BE2C (cell line): Measurements from ENCODE around the gene DHX57.

Experiments used
- DNase-seq: peaks from one replicate; pipeline ENCODE4 v3.0.0-alpha.2; 2020
- H3K27me3 ChIP-seq: fragments of 250-450 bp; sonication (Bioruptor Pico); 2 replicates; pipeline ENCODE4 v1.5.1; 2020; ENCODE audit warnings: mild to moderate bottlenecking
- H3K36me3 ChIP-seq: fragments of 250-450 bp; sonication (Bioruptor Pico); 2 replicates; pipeline ENCODE4 v1.5.1; 2020; ENCODE audit warnings: mild to moderate bottlenecking
- H3K4me1 ChIP-seq: fragments of 250-450 bp; sonication (Bioruptor Pico); 2 replicates; pipeline ENCODE4 v1.5.1; 2020
- H3K4me3 ChIP-seq: 2 replicates; pipeline ENCODE4 v1.5.1; 2011; ENCODE audit warnings: low read depth, low read length
- H3K9me3 ChIP-seq: fragments of 250-450 bp; sonication (Bioruptor Pico); 2 replicates; pipeline ENCODE4 v1.5.1; 2020
- CTCF ChIP-seq: IDR thresholded peaks from 2 replicates; pipeline ENCODE4 v1.5.1; 2012; ENCODE audit warnings: mild to moderate bottlenecking, low read depth, low read length

The DHX57 gene

DNA sequence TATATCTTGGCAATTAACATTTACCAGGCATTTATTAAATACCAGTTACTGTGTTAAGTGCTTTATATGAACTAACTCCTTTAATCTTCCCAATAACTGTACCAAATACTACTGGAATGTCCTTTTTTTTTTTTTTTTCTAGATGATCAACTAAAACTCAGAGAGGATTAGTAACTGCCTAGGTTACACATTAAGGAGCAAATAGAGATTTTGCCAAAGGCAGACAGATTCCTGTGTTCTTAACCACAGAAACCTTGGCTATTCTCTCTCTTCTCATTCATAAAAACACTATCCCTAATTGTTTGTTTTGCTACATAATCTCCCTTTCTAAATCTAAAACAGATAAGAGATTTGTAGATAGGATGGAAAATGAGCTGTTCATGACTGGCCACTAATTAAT is 13.3 kb downstream of the DHX57 start:
- no peak for TF ChIP-seq CTCF
- Histone ChIP-seq H3K36me3 (peaks cover 40% of the 10 kb centered on the region), H3K27me3 (no peaks in the 10 kb centered on the region)

GRCh38 chr2:38856165-38856564 is 19.6 kb downstream of the DHX57 start:
- H3K9me3 ChIP-seq = no peaks in the 10 kb centered on the region
- peaks cover 54% of the 10 kb centered on the region for H3K36me3 ChIP-seq
- H3K4me3 ChIP-seq = no peak overlapping the region
- TF ChIP-seq CTCF = no peak
- H3K4me1 ChIP-seq = no peaks in the 10 kb centered on the region
- no peaks in the 10 kb centered on the region for H3K27me3 ChIP-seq
- DNase-seq = no peak

More for the DNA sequence above, 13.3 kb downstream of the DHX57 start:
- no peaks in the 10 kb centered on the region for H3K9me3 ChIP-seq
- DNase-seq = no peak
- no peak overlapping the region for H3K4me3 ChIP-seq
- H3K4me1 ChIP-seq = no peaks in the 10 kb centered on the region

DNA sequence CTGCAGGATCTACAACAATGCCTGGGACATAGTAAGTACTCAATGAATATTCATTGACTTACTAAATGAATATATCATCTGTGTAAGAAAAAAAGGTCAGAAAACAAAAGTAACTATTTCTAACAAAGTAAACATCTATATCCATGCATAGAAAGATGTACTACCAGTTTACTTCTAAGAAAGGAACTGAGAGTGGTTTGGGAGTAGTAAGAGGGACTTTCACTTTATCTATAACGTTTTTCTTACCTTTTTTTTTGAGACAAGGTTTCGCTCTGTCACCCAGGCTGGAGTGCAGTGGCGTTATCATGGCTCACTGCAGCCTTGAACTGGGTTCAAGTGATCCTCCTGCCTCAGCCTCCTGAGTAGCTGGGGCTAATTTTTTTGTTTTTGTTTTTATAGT is 25.7 kb downstream of the DHX57 start:
- no peak for TF ChIP-seq CTCF
- Histone ChIP-seq H3K9me3 (no peaks in the 10 kb centered on the region), H3K4me3 (no peak overlapping the region), H3K27me3 (no peaks in the 10 kb centered on the region), H3K36me3 (peaks cover 21% of the 10 kb centered on the region), H3K4me1 (no peaks in the 10 kb centered on the region)
- DNase-seq = no peak

DNA sequence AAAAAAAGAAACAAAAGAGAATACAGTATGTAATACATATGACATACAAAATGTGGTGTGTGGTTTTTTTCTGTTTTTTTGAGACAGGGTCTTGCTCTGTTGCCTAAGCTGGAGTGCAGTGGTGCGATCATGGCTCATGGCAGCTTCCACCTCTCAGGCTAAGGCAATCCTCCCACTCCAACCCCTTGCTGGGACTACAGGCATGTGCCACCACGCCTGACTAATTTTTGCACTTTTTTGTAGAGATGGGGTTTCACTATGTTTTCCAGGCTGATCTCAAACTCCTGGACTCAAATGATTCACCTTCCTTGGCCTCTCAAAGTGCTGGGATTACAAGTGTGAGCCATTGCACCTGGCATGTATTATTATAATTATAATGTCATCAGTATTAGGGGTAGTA is 38.9 kb downstream of the DHX57 start:
- Histone ChIP-seq H3K27me3 (no peaks in the 10 kb centered on the region), H3K4me1 (no peaks in the 10 kb centered on the region; the same call in 1 of the 2 replicates), H3K36me3 (peaks cover 24% of the 10 kb centered on the region), H3K9me3 (no peaks in the 10 kb centered on the region), H3K4me3 (no peak overlapping the region)
- no peak for DNase-seq
- TF ChIP-seq CTCF = no peak

- H3K4me3 ChIP-seq = no peak overlapping the region
- H3K4me1 ChIP-seq = no peaks in the 10 kb centered on the region; the same call in 1 of the 2 replicates
- no peak for TF ChIP-seq CTCF
- H3K27me3 ChIP-seq = no peaks in the 10 kb centered on the region
- H3K9me3 ChIP-seq = no peaks in the 10 kb centered on the region
- H3K36me3 ChIP-seq = peaks cover 21% of the 10 kb centered on the region
- no peak for DNase-seq
Measured at GRCh38 chr2:38835990-38836389, 39.7 kb downstream of the DHX57 start.

DNA sequence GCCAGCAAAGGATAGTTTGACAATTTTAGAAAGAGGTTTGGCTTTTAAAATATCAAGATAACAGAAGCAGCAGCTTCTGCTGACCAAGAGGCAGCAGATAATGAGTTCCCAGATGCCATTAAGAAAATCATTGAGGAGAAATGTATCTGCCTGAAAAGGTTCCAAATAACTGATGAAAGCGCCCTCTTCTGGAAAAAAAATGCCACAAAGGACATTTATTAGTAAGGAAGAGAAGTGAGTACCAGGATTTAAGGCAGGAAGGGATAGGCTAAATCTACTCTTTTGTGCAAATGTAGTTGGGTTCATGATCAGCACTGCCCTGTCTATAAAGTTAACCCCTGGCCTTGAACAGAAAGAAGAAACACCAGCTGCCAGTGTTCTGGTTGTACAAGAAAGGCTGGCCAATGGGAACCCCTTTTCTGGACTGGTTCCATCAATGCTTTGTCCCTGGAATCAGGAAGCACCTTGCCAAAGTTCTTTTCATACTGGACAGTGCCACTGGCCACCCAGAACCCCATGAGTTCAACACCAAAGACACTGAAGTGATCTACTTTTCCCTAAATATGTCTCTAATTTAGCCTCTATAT is 40.6 kb downstream of the DHX57 start:
- Histone ChIP-seq H3K9me3 (no peaks in the 10 kb centered on the region), H3K4me1 (no peaks in the 10 kb centered on the region; the same call in 1 of the 2 replicates), H3K36me3 (peaks cover 26% of the 10 kb centered on the region), H3K4me3 (no peak overlapping the region), H3K27me3 (no peaks in the 10 kb centered on the region)
- TF ChIP-seq CTCF = peak; percentile 54
- DNase-seq = peak; percentile 14
